Activated T-helper 1 cell treated with anti-CD3 and anti-CD28 coated beads, Interleukin-12 subunit alpha, Interleukin-12 subunit beta, Interleukin-2, Interleukin-4 antibody, amounts not matched to agents 30 ng/mL and 10 ng/mL and 1 ng/mL, durations not matched to agents 14 hours and 24 hours and 36 hours (primary cell): Measurements from ENCODE around the gene PBX4. TPM values are rescaled to one million over a fixed set of nuclear protein-coding genes. Genes with fewer than 3 reads are reported as not detected.
A peak's percentile ranks its signal among the peaks of the same experiment; 100 is the strongest.

ENCODE experiments used
- DNase-seq: peaks from one replicate; pipeline ENCODE4 v3.0.0; 2021; ENCODE audit warnings: low spot score
- H3K27ac Mint-ChIP-seq: one replicate; pipeline ENCODE4 v1.8.0; 2021; ENCODE audit warnings: mild to moderate bottlenecking, mixed read lengths
- H3K27me3 Mint-ChIP-seq: one replicate; pipeline ENCODE4 v1.8.0; 2022; ENCODE audit warnings: mild to moderate bottlenecking, moderate library complexity, mixed read lengths; ENCODE audit not compliant: insufficient read depth
- H3K36me3 Mint-ChIP-seq: one replicate; pipeline ENCODE4 v1.8.0; 2021; ENCODE audit warnings: low read depth, mixed read lengths
- H3K4me1 Mint-ChIP-seq: one replicate; pipeline ENCODE4 v1.8.0; 2021; ENCODE audit warnings: low read depth, mixed read lengths
- H3K4me3 Mint-ChIP-seq: one replicate; pipeline ENCODE4 v1.8.0; 2021; ENCODE audit warnings: mild to moderate bottlenecking, moderate library complexity, mixed read lengths
- H3K9me3 Mint-ChIP-seq: one replicate; pipeline ENCODE4 v1.8.0; 2021; ENCODE audit warnings: mixed read lengths
- intact Hi-C: fragments of 100-400 bp; cut with micrococcal nuclease; formaldehyde crosslinking; loops from one replicate; pipeline ENCODE4 v1.15.1; 2024
- total RNA-seq: library from RNA; stranded (reverse); gene quantifications from 2 replicates; pipeline ENCODE4 v1.2.3, GENCODE V29; 2022

The PBX4 gene
- total RNA-seq, 1 donor from 2014 or later = 29.6 TPM

DNA sequence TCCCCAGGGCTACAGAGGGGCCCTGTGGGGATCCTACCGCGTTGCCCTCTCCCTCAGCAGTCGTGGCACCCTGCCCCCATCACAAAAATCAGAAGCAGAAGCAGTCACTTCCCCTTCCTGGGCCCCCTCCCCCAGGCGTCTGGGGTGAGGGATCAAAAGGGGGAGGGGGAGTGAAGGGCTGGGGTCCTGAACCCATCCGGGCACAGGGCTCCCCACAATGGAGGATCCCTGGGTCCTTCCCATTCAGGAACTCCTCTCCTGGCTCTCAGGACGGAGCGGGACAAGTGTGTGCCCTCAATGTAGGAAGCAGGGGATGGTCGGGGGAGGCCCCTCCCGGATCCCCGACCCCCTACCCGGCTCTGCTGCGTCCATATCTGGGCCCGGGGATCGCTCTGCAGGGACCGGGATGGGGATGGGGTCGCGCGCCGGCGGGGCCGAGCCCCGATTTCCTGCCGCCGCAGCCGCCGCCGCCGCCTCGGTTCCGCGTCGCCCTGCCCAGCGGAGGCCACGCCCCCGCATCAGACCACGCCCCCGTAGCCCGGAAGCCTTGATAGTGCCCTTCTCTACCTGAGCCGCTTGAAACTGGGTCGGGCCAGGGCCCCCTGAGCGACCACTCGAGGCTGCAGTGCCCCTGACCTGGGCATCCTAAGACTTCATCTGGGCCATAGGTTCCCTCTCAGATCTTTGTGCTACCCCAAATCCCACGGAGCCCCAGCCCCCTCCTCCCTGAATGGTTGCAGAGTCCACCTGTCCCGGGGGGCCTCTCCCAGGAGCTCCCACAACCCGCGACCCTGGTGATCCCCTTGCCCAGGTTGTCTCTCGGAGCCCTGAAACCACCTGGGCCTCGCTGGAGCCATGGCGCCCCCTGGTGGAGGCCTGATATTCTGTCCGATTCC, 24.9 kb upstream of the PBX4 start, which contains the start of gene GMIP:
TSS of gene GMIP (minus strand) at position 500 of the 896 bp plus-strand sequence. CDS start at position 372, 128 bp downstream.
- Mint-ChIP-seq H3K27ac (peak within 1 kb of the TSS; percentile 93), H3K9me3 (no peaks in the 10 kb centered on the region), H3K36me3 (peaks cover 22% of the 10 kb centered on the region), H3K27me3 (no peaks in the 10 kb centered on the region), H3K4me1 (peaks cover 18% of the 10 kb centered on the region), H3K4me3 (peak within 1 kb of the TSS; percentile 95)
- intact Hi-C loops = loop anchor here (1.0 to 2.0 kb wide), 9 partner anchors 20 to 316 kb away; partner anchors contain the start of genes ATP13A1 and PBX4
- peak; percentile 82 for DNase-seq

DNA sequence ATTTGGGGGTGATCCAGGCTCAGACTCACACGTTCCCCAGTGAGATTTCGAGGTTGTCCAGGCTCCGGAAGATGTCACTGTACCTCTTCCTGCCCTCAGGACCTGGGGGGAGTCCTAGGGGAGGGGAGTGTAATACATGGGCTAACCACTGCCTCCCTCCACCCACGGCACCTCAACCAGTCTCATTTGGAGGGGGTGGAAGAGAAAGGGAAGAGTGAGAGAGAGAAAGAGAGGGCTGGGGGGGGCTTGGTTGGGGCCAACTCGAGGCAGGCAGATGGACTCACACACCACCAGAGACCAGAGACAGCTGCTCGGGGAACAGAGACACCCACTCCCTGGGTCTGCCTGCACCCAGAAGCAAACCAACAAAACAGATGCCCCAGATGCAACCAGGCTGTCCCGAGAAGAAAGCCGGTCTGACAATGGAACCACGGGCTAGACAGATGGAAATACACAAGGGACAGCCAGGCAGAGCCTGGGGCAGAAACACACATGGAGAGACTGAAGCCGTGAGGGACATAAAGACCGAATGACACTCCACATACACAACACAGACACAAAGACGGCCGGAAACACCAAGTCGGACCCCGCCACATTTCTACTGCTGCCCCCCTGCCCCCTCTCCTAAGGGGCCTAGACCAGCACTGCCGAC, 24.1 kb upstream of the PBX4 start:
- Mint-ChIP-seq H3K27me3 (no peaks in the 10 kb centered on the region), H3K9me3 (no peaks in the 10 kb centered on the region), H3K4me3 (peak overlapping the region; percentile 95), H3K27ac (peak overlapping the region; percentile 93), H3K36me3 (peaks cover 22% of the 10 kb centered on the region), H3K4me1 (peaks cover 18% of the 10 kb centered on the region)
- peak; percentile 32 for DNase-seq
- intact Hi-C loops = loop anchor here (1.0 to 2.0 kb wide), 11 partner anchors 15 to 317 kb away; partner anchors contain the start of genes ATP13A1, NDUFA13 and PBX4

- Mint-ChIP-seq H3K36me3 (peaks cover 35% of the 10 kb centered on the region), H3K27me3 (no peaks in the 10 kb centered on the region), H3K9me3 (no peaks in the 10 kb centered on the region), H3K4me3 (no peak overlapping the region), H3K4me1 (peaks cover 35% of the 10 kb centered on the region), H3K27ac (no peak overlapping the region)
- no peak for DNase-seq
- intact Hi-C loops = no loop called here
These were observed 19.2 kb upstream of the PBX4 start for GRCh38 chr19:19637523-19638251.

GRCh38 chr19:19637186-19637522, 18.7 kb upstream of the PBX4 start:
- Mint-ChIP-seq H3K4me1 (peaks cover 31% of the 10 kb centered on the region), H3K27ac (no peak overlapping the region), H3K9me3 (no peaks in the 10 kb centered on the region), H3K27me3 (no peaks in the 10 kb centered on the region), H3K36me3 (peaks cover 32% of the 10 kb centered on the region), H3K4me3 (no peak overlapping the region)
- no peak for DNase-seq
- intact Hi-C loops = no loop called here

DNA sequence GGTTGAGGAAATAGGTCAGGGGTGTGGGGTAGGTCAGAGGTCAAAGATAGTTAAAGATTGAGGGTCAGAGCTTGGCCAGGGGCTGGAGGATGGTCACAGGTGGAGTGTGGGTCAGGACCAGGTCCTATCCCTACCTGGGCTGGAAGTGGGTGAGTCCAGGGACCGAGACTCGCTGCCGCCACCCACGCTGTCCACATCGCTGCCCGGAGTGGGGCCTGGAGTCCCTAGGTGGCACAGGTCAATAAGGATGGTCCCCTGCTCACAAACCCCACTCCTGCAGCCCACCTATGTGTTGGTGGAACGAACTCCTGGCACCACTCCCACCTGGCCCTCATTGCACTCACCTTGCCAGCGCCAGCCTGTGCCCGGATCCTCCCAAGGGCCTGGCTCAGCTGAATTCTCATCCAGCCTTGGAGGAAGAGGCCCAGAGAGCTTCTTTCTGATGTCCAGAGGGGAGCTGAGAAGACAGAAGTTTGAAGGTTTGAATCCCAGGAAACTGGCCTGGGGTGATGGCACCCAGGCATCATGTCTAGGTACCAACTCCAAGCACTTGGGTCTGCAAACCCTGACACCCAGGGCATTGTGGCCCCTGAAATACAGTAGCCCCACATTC, 18.2 kb upstream of the PBX4 start:
- H3K27me3 Mint-ChIP-seq = no peaks in the 10 kb centered on the region
- no peak for DNase-seq
- H3K36me3 Mint-ChIP-seq = peaks cover 29% of the 10 kb centered on the region
- intact Hi-C loops = no loop called here
- no peak overlapping the region for H3K27ac Mint-ChIP-seq
- peaks cover 26% of the 10 kb centered on the region for H3K4me1 Mint-ChIP-seq
- no peak overlapping the region for H3K4me3 Mint-ChIP-seq
- no peaks in the 10 kb centered on the region for H3K9me3 Mint-ChIP-seq

DNA sequence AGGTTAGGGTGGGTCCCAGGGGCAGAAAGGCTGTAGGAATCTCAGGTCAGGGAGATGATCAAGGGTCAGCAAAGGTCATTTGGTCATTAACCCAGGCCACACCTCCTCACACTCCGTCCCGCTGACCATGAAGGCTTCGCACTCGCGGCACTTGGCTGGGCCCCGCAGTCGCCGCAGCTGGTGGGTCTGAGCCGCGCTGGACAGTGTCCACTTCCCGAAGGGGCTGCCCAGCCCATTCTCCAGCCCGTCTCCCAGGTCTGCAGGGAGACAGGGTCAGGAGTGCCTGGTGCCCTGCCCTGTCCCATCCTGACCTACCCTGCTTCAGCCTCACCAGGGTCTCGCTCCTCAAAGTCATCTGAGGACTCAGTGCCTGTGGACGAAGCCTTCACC, 16.8 kb upstream of the PBX4 start:
- no peak for DNase-seq
- Mint-ChIP-seq H3K27ac (no peak overlapping the region), H3K4me3 (no peak overlapping the region), H3K27me3 (no peaks in the 10 kb centered on the region), H3K36me3 (peaks cover 35% of the 10 kb centered on the region), H3K4me1 (peaks cover 23% of the 10 kb centered on the region), H3K9me3 (no peaks in the 10 kb centered on the region)
- intact Hi-C loops = no loop called here

GRCh38 chr19:19634516-19635312, 16.2 kb upstream of the PBX4 start:
- Mint-ChIP-seq H3K27ac (peak overlapping the region; percentile 34), H3K36me3 (peaks cover 36% of the 10 kb centered on the region)

GRCh38 chr19:19633711-19634515, 15.4 kb upstream of the PBX4 start:
- intact Hi-C loops = no loop called here
- Mint-ChIP-seq H3K9me3 (no peaks in the 10 kb centered on the region), H3K4me3 (no peak overlapping the region), H3K36me3 (peaks cover 37% of the 10 kb centered on the region), H3K27me3 (no peaks in the 10 kb centered on the region), H3K4me1 (peaks cover 18% of the 10 kb centered on the region), H3K27ac (peak overlapping the region; percentile 66)
- no peak for DNase-seq

More at GRCh38 chr19:19634516-19635312, 16.2 kb upstream of the PBX4 start:
- no peak for DNase-seq
- intact Hi-C loops = no loop called here
- Mint-ChIP-seq H3K4me1 (peaks cover 18% of the 10 kb centered on the region), H3K4me3 (no peak overlapping the region), H3K9me3 (no peaks in the 10 kb centered on the region), H3K27me3 (no peaks in the 10 kb centered on the region)

DNA sequence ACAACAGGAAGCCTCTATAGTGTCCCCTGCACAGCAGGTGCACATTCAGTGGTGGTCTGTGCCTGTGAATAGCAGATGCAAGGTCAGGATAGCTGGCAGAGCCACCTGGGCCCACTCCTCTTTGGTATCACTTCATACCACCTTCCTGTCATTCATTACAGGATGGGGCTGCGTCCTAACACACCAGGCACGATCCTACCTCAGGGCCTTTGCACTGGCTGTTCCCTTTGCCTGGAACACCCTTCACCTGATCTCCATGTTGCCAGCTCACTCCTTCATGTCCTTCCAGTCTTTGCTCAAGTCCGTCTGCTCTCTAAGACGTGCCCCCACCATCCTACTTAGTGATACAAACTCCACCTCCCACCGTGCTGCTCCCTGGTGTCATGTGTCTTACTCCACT, 14.2 kb upstream of the PBX4 start:
- Mint-ChIP-seq H3K36me3 (peaks cover 35% of the 10 kb centered on the region), H3K4me3 (no peak overlapping the region), H3K27ac (no peak overlapping the region), H3K9me3 (no peaks in the 10 kb centered on the region), H3K27me3 (no peaks in the 10 kb centered on the region), H3K4me1 (peaks cover 20% of the 10 kb centered on the region)
- intact Hi-C loops = no loop called here
- no peak for DNase-seq

DNA sequence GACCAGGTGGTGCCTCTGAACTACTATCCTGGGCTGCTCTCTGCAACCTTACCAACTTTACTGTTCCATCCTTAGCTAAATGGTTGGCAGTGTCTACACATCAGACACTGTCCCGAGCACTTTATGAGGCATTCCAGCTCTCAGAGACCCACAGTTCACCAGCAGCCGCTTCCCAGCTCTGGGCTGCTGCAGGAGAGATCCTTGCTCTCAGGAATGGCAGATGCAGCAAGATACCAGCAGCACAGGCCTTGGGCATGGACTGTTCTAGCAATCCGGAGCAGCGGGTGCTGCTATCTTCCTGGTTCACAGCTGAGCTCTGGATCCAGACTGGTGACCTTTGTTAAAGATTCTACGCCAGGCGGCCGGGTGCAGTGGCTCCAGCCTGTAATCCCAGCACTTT, 12.9 kb upstream of the PBX4 start:
- Mint-ChIP-seq H3K27me3 (no peaks in the 10 kb centered on the region), H3K4me1 (peaks cover 33% of the 10 kb centered on the region), H3K9me3 (no peaks in the 10 kb centered on the region), H3K36me3 (peaks cover 38% of the 10 kb centered on the region), H3K27ac (no peak overlapping the region), H3K4me3 (no peak overlapping the region)
- no peak for DNase-seq
- intact Hi-C loops = no loop called here

DNA sequence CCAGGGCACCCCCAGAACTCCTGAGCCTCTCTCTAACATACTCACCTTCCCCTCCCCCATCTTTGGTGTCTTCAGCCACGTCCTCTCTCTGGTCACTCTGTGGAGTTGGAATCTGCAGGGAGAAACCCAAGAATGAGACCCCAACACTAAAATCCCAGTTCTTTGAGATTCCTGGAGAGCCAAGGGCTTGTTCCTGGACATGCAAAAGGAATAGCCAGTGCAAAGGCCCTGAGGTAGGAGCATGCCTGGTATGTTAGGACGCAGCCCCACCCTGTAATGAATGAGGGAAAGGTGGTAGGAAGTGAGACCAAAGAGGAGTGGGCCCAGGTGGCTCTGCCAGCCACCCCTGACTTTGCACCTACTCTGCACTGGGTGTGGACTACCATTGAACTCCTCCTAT, 11.9 kb upstream of the PBX4 start:
- H3K4me3 Mint-ChIP-seq = peak overlapping the region; percentile 11
- DNase-seq = no peak
- intact Hi-C loops = no loop called here
- no peak overlapping the region for H3K27ac Mint-ChIP-seq
- H3K27me3 Mint-ChIP-seq = no peaks in the 10 kb centered on the region
- peaks cover 37% of the 10 kb centered on the region for H3K36me3 Mint-ChIP-seq
- H3K4me1 Mint-ChIP-seq = peaks cover 33% of the 10 kb centered on the region
- no peaks in the 10 kb centered on the region for H3K9me3 Mint-ChIP-seq
